Astrocyte (in vitro differentiated cells and primary cell): ENCODE data around the gene TRMU. TPM values are rescaled to one million over a fixed set of nuclear protein-coding genes. Genes with fewer than 3 reads are reported as not detected.

Source experiments
- DNase-seq: peaks from one replicate; pipeline ENCODE4 v3.0.0-alpha.2; 2010; ENCODE audit warnings: low read depth
- FAIRE-seq: peaks from 2 replicates; lab custom pipeline; 2011; peaks lifted over from hg19 to GRCh38; lab: Jason Lieb, UNC
- H2AFZ ChIP-seq: 2 replicates; pipeline ENCODE4 v1.6.0; 2012; ENCODE audit warnings: low read depth, low read length, inconsistent platforms
- H3K27ac ChIP-seq: 2 replicates; pipeline ENCODE4 v1.5.1; 2011; ENCODE audit warnings: low read depth, low read length, inconsistent platforms
- H3K27me3 ChIP-seq: 2 replicates; pipeline ENCODE4 v1.6.0; 2011; ENCODE audit warnings: low read length, inconsistent platforms; ENCODE audit not compliant: insufficient read depth
- H3K36me3 ChIP-seq: 2 replicates; pipeline ENCODE4 v1.5.1; 2011; ENCODE audit warnings: low read length, inconsistent platforms; ENCODE audit not compliant: insufficient read depth
- H3K4me1 ChIP-seq: 2 replicates; pipeline ENCODE4 v1.5.1; 2011; ENCODE audit warnings: low read length, inconsistent platforms; ENCODE audit not compliant: insufficient read depth
- H3K4me2 ChIP-seq: 2 replicates; pipeline ENCODE4 v1.6.0; 2012; ENCODE audit warnings: low read length, inconsistent platforms
- H3K4me3 ChIP-seq: 2 replicates; pipeline ENCODE4 v1.5.1; 2011; ENCODE audit warnings: low read depth, mild to moderate bottlenecking, low read length, inconsistent platforms; ENCODE audit not compliant: insufficient read depth
- H3K79me2 ChIP-seq: 2 replicates; pipeline ENCODE4 v1.6.0; 2012; ENCODE audit warnings: mild to moderate bottlenecking, low read length, inconsistent platforms; ENCODE audit not compliant: insufficient read depth
- H3K9ac ChIP-seq: 2 replicates; pipeline ENCODE4 v1.6.0; 2012; ENCODE audit warnings: mild to moderate bottlenecking, low read length, inconsistent platforms
- H3K9me3 ChIP-seq: 2 replicates; pipeline ENCODE4 v1.5.1; 2012; ENCODE audit warnings: low read depth, mild to moderate bottlenecking, low read length, inconsistent platforms; ENCODE audit not compliant: insufficient read depth
- H4K20me1 ChIP-seq: 2 replicates; pipeline ENCODE4 v1.6.0; 2012; ENCODE audit warnings: low read length, inconsistent platforms; ENCODE audit not compliant: insufficient read depth
- H3K27ac Mint-ChIP-seq: one replicate; pipeline ENCODE4 v1.8.0; 2021; ENCODE audit warnings: mild to moderate bottlenecking, mixed read lengths; ENCODE audit not compliant: unreplicated experiment
- H3K27me3 Mint-ChIP-seq: one replicate; pipeline ENCODE4 v1.8.0; 2021; ENCODE audit warnings: low read depth, mixed read lengths; ENCODE audit not compliant: unreplicated experiment
- H3K36me3 Mint-ChIP-seq: one replicate; pipeline ENCODE4 v1.8.0; 2021; ENCODE audit warnings: low read depth, mixed read lengths; ENCODE audit not compliant: unreplicated experiment
- H3K4me1 Mint-ChIP-seq: one replicate; pipeline ENCODE4 v1.8.0; 2021; ENCODE audit warnings: low read depth, mixed read lengths; ENCODE audit not compliant: unreplicated experiment
- H3K4me3 Mint-ChIP-seq: one replicate; pipeline ENCODE4 v1.8.0; 2021; ENCODE audit warnings: mild to moderate bottlenecking, moderate library complexity, mixed read lengths; ENCODE audit not compliant: unreplicated experiment
- H3K9me3 Mint-ChIP-seq: one replicate; pipeline ENCODE4 v1.8.0; 2021; ENCODE audit warnings: mild to moderate bottlenecking, mixed read lengths; ENCODE audit not compliant: unreplicated experiment
- EZH2 ChIP-seq: IDR thresholded peaks from 2 replicates; pipeline ENCODE4 v1.6.1; 2012; ENCODE audit warnings: mild to moderate bottlenecking, low read length, inconsistent platforms; ENCODE audit not compliant: insufficient read depth
- total RNA-seq: library from RNA; stranded (reverse); gene quantifications from 2 replicates; pipeline ENCODE4 v1.2.1, GENCODE V29; 2021
- TF ChIP-seq, protein P1 (sequence below): IDR thresholded peaks from 2 replicates; pipeline ENCODE4 v1.5.1; 2011; ENCODE audit warnings: low read depth, mild to moderate bottlenecking, inconsistent platforms, low read length, moderate library complexity; ENCODE audit not compliant: insufficient read depth

TRMU gene
- total RNA-seq, 1 donor from 2014 or later: 33.4 TPM

DNA sequence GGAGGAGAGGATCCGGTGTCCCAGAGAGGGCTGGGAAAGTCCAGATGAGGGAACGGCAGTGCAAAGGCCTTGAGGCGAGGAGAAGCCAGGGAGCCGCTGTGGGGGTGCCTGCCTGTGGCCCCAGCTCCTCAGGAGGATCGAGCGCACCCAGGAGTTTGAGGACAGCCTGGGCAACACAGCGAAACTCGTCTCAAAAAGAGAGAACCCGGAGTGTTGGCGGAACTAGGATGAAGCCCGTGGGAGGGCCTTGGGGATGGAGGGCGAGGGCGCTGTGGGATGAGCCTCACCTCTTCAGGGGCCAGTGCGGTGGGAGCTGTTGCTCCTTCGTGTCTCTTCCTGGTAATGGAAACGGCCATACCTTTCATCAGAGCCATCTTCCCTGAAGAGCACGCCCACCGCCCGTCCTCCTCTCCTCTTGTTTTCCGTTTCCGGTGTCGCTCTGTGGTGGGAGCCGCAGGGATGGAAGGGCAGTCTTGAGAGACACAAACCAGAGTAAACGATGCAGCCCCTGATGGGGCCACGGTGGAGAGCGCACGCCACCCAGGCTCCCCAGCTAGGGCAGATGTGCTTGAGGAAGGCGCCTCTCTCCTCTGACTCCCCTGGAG is 15.7 kb downstream of the TRMU start:
- H3K9ac ChIP-seq: no peak overlapping the region
- H3K27me3 ChIP-seq: no peaks in the 10 kb centered on the region
- FAIRE-seq (no peak), DNase-seq (no peak)
- TF ChIP-seq EZH2: no peak
- TF ChIP-seq, protein P1, sequence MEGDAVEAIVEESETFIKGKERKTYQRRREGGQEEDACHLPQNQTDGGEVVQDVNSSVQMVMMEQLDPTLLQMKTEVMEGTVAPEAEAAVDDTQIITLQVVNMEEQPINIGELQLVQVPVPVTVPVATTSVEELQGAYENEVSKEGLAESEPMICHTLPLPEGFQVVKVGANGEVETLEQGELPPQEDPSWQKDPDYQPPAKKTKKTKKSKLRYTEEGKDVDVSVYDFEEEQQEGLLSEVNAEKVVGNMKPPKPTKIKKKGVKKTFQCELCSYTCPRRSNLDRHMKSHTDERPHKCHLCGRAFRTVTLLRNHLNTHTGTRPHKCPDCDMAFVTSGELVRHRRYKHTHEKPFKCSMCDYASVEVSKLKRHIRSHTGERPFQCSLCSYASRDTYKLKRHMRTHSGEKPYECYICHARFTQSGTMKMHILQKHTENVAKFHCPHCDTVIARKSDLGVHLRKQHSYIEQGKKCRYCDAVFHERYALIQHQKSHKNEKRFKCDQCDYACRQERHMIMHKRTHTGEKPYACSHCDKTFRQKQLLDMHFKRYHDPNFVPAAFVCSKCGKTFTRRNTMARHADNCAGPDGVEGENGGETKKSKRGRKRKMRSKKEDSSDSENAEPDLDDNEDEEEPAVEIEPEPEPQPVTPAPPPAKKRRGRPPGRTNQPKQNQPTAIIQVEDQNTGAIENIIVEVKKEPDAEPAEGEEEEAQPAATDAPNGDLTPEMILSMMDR: no peak
- no peak overlapping the region for H3K4me3 ChIP-seq
- H3K9me3 Mint-ChIP-seq: no peaks in the 10 kb centered on the region
- H3K4me1 ChIP-seq: peaks cover 19% of the 10 kb centered on the region
- H3K27me3 Mint-ChIP-seq: no peaks in the 10 kb centered on the region
- H2AFZ ChIP-seq: no peak overlapping the region
- H4K20me1 ChIP-seq: peaks cover 88% of the 10 kb centered on the region
- no peak overlapping the region for H3K27ac ChIP-seq
- no peak overlapping the region for H3K4me3 Mint-ChIP-seq
- H3K79me2 ChIP-seq: peaks cover 12% of the 10 kb centered on the region
- peaks cover 27% of the 10 kb centered on the region for H3K36me3 Mint-ChIP-seq
- H3K9me3 ChIP-seq: no peaks in the 10 kb centered on the region
- peaks cover 2% of the 10 kb centered on the region for H3K4me1 Mint-ChIP-seq
- no peak overlapping the region for H3K27ac Mint-ChIP-seq
- no peak overlapping the region for H3K4me2 ChIP-seq
- H3K36me3 ChIP-seq: peaks cover 27% of the 10 kb centered on the region

DNA sequence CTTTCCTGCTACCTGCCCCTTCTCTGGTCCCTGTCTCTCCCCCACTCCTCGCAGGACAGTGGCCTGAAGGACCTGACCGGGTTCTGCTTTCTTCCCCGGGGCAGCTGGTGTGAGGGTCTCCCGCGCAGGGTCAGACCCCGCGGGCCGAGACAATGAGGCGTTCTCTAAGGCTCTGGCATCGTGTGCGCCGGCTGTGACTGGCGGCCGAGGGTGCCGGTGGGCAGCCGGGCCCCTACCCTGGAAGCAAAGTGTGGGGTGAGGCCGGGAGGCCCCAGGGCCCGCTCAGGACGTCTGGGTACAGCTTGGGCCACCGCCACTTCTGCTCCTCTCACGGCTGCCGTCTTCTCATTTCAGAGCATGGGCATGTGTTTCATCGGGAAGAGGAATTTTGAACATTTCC is 16.3 kb downstream of the TRMU start:
- FAIRE-seq: no peak
- DNase-seq: no peak
- H4K20me1 ChIP-seq: peaks cover 89% of the 10 kb centered on the region
- peaks cover 2% of the 10 kb centered on the region for H3K4me1 Mint-ChIP-seq
- no peaks in the 10 kb centered on the region for H3K27me3 ChIP-seq
- peaks cover 27% of the 10 kb centered on the region for H3K36me3 Mint-ChIP-seq
- H3K79me2 ChIP-seq: peaks cover 12% of the 10 kb centered on the region
- no peak overlapping the region for H3K27ac Mint-ChIP-seq
- no peaks in the 10 kb centered on the region for H3K27me3 Mint-ChIP-seq
- no peak overlapping the region for H3K4me3 ChIP-seq
- H2AFZ ChIP-seq: no peak overlapping the region
- no peak overlapping the region for H3K27ac ChIP-seq
- H3K36me3 ChIP-seq: peaks cover 23% of the 10 kb centered on the region
- no peak overlapping the region for H3K4me2 ChIP-seq
- H3K4me3 Mint-ChIP-seq: no peak overlapping the region
- H3K9me3 ChIP-seq: no peaks in the 10 kb centered on the region
- no peak overlapping the region for H3K9ac ChIP-seq
- peaks cover 19% of the 10 kb centered on the region for H3K4me1 ChIP-seq
- TF ChIP-seq EZH2: no peak
- TF ChIP-seq, protein P1: no peak
- H3K9me3 Mint-ChIP-seq: no peaks in the 10 kb centered on the region

DNA sequence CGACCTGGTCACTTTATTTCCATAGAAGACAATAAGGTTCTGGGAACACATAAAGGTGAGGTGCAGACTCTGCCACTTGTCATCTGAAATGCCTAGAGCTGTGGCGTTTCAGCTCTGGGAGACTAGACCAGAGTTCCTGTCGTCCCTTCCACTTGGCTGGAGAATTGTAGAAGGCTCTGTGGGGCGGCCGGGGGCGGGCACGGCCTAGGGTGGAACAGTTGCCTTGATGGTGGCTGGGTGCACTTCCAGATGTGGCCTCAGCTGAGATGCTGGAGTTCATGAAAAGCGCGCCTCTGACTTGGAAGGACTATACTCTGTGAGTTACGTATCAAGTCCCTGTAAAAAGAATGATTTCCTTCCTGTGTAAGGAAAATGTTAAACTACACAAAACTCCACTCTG is 16.8 kb downstream of the TRMU start:
- Histone ChIP-seq H3K9me3 (no peaks in the 10 kb centered on the region), H3K4me2 (no peak overlapping the region), H3K4me3 (no peak overlapping the region), H3K36me3 (peaks cover 20% of the 10 kb centered on the region), H3K4me1 (peaks cover 19% of the 10 kb centered on the region), H3K79me2 (peaks cover 12% of the 10 kb centered on the region), H3K27ac (no peak overlapping the region), H2AFZ (no peak overlapping the region), H3K9ac (no peak overlapping the region), H3K27me3 (no peaks in the 10 kb centered on the region), H4K20me1 (peaks cover 90% of the 10 kb centered on the region)
- Mint-ChIP-seq H3K27ac (no peak overlapping the region), H3K27me3 (no peaks in the 10 kb centered on the region), H3K4me3 (no peak overlapping the region), H3K4me1 (peaks cover 2% of the 10 kb centered on the region), H3K9me3 (no peaks in the 10 kb centered on the region), H3K36me3 (peaks cover 27% of the 10 kb centered on the region)
- FAIRE-seq (no peak), DNase-seq (no peak)
- TF ChIP-seq, protein P1: no peak
- no peak for TF ChIP-seq EZH2
